HUES64 (cell line): ENCODE results near the gene SLC22A4.

Experiments used
- H3K27ac ChIP-seq: 2 replicates; pipeline ENCODE4 v1.7.0; 2013; ENCODE audit warnings: low read depth, low read length, inconsistent platforms
- H3K27me3 ChIP-seq: 2 replicates; pipeline ENCODE4 v1.6.1; 2013; ENCODE audit warnings: mild to moderate bottlenecking, low read length; ENCODE audit not compliant: insufficient read depth
- H3K36me3 ChIP-seq: 2 replicates; pipeline ENCODE4 v1.6.1; 2013; ENCODE audit warnings: mild to moderate bottlenecking, low read length; ENCODE audit not compliant: insufficient read depth
- H3K4me1 ChIP-seq: 2 replicates; pipeline ENCODE4 v1.6.1; 2013; ENCODE audit warnings: mild to moderate bottlenecking, low read length, moderate library complexity; ENCODE audit not compliant: insufficient read depth
- H3K4me3 ChIP-seq: 2 replicates; pipeline ENCODE4 v1.5.1; 2013; ENCODE audit warnings: mild to moderate bottlenecking, low read length, moderate library complexity
- H3K9ac ChIP-seq: 2 replicates; pipeline ENCODE4 v1.6.1; 2013; ENCODE audit warnings: mild to moderate bottlenecking, low read depth, low read length
- H3K9me3 ChIP-seq: 2 replicates; pipeline ENCODE4 v1.6.1; 2013; ENCODE audit warnings: low read depth, low read length; ENCODE audit not compliant: insufficient read depth
- WGBS: fragments of 150-250, 120-280 bp; methylation state at CpG from one replicate; pipeline ENCODE4 v1.1.7; 2013; ENCODE audit warnings: missing lambda C conversion rate; 5-methylcytosine and 5-hydroxymethylcytosine counted together

Gene SLC22A4

DNA sequence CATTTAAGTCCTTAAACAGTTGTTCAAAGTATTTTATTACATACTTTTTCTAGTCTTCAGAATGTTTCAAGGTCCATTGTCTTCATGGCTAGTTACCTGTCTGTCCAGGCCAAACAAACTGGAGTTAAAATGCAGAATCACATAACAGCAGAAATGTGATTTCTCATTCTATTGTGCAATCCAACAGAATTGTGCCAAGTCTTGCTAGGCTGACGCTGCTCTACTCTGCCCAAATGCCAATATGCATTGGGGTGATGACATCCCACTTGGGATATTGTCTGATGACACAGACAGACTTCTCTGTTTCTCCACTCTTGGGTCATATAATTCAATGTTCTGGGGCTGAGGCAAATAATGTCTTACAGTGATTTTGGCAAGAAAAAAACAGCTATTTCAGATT is 70.1 kb downstream of the SLC22A4 start:
- no peaks in the 10 kb centered on the region for H3K36me3 ChIP-seq

GRCh38 chr5:132365213-132365612 is 71.0 kb downstream of the SLC22A4 start:
- H3K36me3 ChIP-seq, result no peaks in the 10 kb centered on the region
- no peaks in the 10 kb centered on the region for H3K9me3 ChIP-seq
- H3K27me3 ChIP-seq, result peaks cover 16% of the 10 kb centered on the region
- peaks cover 7% of the 10 kb centered on the region; the same call in 1 of the 2 replicates for H3K4me1 ChIP-seq
- no peak overlapping the region for H3K4me3 ChIP-seq
- H3K9ac ChIP-seq, result no peak overlapping the region
- H3K27ac ChIP-seq, result no peak overlapping the region
- 92% methylated on average over 4 of the region's 6 CpGs for whole genome bisulfite sequencing

More for the DNA sequence above, 70.1 kb downstream of the SLC22A4 start:
- Histone ChIP-seq H3K4me1 (peaks cover 7% of the 10 kb centered on the region; the same call in 1 of the 2 replicates), H3K9me3 (no peaks in the 10 kb centered on the region), H3K27ac (no peak overlapping the region), H3K27me3 (peaks cover 8% of the 10 kb centered on the region; the same call in 1 of the 2 replicates), H3K4me3 (no peak overlapping the region), H3K9ac (no peak overlapping the region)
- 82% methylated on average over 1 of the region's 1 CpG for WGBS

DNA sequence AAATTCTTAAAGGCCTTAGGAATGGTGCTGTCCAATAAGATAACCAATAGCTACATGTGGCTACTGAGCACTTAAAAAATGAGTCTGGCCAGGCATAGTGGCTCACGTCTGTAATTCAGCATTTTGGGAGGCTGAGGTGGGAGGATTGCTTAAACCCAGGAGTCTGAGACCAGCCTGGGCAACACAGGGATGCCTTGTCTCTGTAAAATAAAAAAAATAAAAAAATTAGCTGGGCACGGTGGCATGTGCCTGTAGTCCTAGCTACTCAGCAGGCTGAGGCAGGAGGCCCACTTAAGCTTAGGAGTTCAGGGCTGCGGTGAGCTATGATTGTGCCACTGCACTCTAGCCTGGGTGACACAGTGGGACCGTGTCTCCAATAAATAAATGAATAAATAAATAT is 74.0 kb downstream of the SLC22A4 start:
- H3K27me3 ChIP-seq, result peaks cover 34% of the 10 kb centered on the region
- H3K4me1 ChIP-seq, result peaks cover 7% of the 10 kb centered on the region; the same call in 1 of the 2 replicates
- H3K36me3 ChIP-seq, result no peaks in the 10 kb centered on the region
- H3K27ac ChIP-seq, result no peak overlapping the region
- WGBS, result 93% methylated on average over 3 of the region's 4 CpGs
- no peaks in the 10 kb centered on the region for H3K9me3 ChIP-seq
- H3K4me3 ChIP-seq, result no peak overlapping the region
- H3K9ac ChIP-seq, result no peak overlapping the region

GRCh38 chr5:132369007-132369473 is 74.8 kb downstream of the SLC22A4 start:
- no peaks in the 10 kb centered on the region for H3K36me3 ChIP-seq
- H3K9ac ChIP-seq, result peak overlapping the region; percentile 52
- H3K9me3 ChIP-seq, result no peaks in the 10 kb centered on the region
- no peak overlapping the region for H3K27ac ChIP-seq
- H3K4me3 ChIP-seq, result peak overlapping the region; percentile 62
- peaks cover 7% of the 10 kb centered on the region; the same call in 1 of the 2 replicates for H3K4me1 ChIP-seq
- H3K27me3 ChIP-seq, result peaks cover 34% of the 10 kb centered on the region
- WGBS, result 30% methylated on average over 9 of the region's 9 CpGs

DNA sequence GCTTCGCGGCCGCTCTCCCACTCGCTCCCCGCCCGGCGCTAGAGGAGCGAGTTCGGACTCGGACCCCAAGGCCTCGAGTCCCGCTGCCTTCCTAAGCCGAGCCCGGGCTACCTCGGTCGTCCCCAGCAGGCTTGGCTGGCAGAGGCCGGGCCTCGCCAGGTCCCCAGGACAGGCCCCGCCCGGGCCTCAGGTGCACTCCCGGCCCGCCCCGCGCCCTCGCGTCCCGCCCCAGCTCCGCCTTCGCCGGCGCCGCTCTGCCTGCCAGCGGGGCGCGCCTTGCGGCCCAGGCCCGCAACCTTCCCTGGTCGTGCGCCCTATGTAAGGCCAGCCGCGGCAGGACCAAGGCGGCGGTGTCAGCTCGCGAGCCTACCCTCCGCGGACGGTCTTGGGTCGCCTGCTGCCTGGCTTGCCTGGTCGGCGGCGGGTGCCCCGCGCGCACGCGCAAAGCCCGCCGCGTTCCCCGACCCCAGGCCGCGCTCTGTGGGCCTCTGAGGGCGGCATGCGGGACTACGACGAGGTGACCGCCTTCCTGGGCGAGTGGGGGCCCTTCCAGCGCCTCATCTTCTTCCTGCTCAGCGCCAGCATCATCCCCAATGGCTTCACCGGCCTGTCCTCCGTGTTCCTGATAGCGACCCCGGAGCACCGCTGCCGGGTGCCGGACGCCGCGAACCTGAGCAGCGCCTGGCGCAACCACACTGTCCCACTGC is 75.4 kb downstream of the SLC22A4 start, which contains the start of gene SLC22A5:
Gene SLC22A5, plus strand, starts transcription at position 237 of the 707 bp plus-strand sequence. Its CDS starts 263 bp downstream, at position 500.
- no peaks in the 10 kb centered on the region for H3K9me3 ChIP-seq
- H3K36me3 ChIP-seq, result no peaks in the 10 kb centered on the region
- peaks cover 7% of the 10 kb centered on the region; the same call in 1 of the 2 replicates for H3K4me1 ChIP-seq
- WGBS, result under 1% methylated on average over 83 of the region's 83 CpGs
- H3K4me3 ChIP-seq, result peak within 1 kb of the TSS; percentile 62
- H3K9ac ChIP-seq, result peak within 1 kb of the TSS; percentile 52
- H3K27ac ChIP-seq, result no peak within 1 kb of the TSS
- peaks cover 34% of the 10 kb centered on the region for H3K27me3 ChIP-seq

GRCh38 chr5:132370181-132370970 is 76.2 kb downstream of the SLC22A4 start:
- peak overlapping the region; percentile 52; the same call in 1 of the 2 replicates for H3K9ac ChIP-seq
- no peak overlapping the region for H3K27ac ChIP-seq
- H3K4me3 ChIP-seq, result peak overlapping the region; percentile 62
- peaks cover 34% of the 10 kb centered on the region for H3K27me3 ChIP-seq
- 28% methylated on average over 33 of the region's 34 CpGs for WGBS
- H3K36me3 ChIP-seq, result no peaks in the 10 kb centered on the region
- H3K4me1 ChIP-seq, result peaks cover 7% of the 10 kb centered on the region; the same call in 1 of the 2 replicates
- H3K9me3 ChIP-seq, result no peaks in the 10 kb centered on the region

DNA sequence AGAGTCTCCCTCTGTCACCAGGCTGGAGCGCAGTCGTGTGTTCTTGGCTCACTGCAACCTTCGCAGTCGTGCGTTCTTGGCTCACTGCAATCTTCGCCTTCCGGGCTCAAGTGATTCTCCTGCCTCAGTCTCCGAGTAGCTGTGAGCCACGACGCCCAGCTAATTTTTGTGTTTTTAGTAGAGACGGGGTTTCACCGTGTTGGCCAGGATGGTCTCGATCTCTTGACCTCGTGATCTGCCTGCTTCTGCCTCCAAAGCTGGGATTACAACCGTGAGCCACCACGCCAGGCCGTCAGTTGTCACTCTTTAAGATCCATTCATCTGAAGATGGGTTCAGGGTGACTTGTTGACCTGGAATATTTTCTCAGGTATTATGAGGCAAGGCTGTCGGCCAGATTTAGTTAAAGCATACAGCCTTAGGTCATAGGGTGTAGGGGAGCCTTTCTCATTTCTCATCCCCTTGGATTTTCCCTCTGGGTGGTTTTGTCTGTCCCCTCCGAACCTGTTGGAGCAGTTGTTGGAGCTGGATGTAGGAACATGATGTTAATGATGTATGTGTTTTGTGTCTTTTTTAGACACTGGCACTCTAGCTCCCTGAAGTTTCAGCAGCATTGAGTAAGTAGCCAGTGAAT is 76.9 kb downstream of the SLC22A4 start:
- peaks cover 7% of the 10 kb centered on the region; the same call in 1 of the 2 replicates for H3K4me1 ChIP-seq
- H3K27me3 ChIP-seq, result peaks cover 34% of the 10 kb centered on the region
- no peak overlapping the region for H3K9ac ChIP-seq
- no peak overlapping the region for H3K27ac ChIP-seq
- no peaks in the 10 kb centered on the region for H3K9me3 ChIP-seq
- H3K4me3 ChIP-seq, result no peak overlapping the region
- WGBS, result 92% methylated on average over 19 of the region's 19 CpGs
- no peaks in the 10 kb centered on the region for H3K36me3 ChIP-seq

DNA sequence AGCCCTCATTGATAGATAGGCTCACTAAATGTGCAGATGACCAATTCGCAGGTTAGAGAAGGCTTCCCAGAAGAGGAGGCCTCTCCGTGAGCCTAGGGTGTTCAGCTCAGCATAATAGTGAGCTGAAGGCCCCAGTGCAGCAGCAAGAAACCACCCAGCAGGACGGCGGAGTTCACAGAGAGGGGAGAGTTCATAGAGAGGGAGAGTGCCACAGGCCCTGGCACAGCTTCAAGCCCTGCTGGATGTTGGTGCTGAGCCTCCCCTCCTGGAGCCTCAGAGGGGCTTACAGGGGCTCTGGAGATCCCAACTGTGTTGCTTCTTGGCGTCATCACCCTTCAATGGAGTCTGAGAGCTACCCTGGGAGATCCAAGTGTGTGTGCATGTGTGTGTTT is 77.4 kb downstream of the SLC22A4 start:
- no peak overlapping the region for H3K9ac ChIP-seq
- no peak overlapping the region for H3K27ac ChIP-seq
- no peak overlapping the region for H3K4me3 ChIP-seq
- peaks cover 34% of the 10 kb centered on the region for H3K27me3 ChIP-seq
- 87% methylated on average over 5 of the region's 5 CpGs for WGBS
- no peaks in the 10 kb centered on the region for H3K9me3 ChIP-seq
- H3K4me1 ChIP-seq, result peaks cover 7% of the 10 kb centered on the region; the same call in 1 of the 2 replicates
- no peaks in the 10 kb centered on the region for H3K36me3 ChIP-seq

DNA sequence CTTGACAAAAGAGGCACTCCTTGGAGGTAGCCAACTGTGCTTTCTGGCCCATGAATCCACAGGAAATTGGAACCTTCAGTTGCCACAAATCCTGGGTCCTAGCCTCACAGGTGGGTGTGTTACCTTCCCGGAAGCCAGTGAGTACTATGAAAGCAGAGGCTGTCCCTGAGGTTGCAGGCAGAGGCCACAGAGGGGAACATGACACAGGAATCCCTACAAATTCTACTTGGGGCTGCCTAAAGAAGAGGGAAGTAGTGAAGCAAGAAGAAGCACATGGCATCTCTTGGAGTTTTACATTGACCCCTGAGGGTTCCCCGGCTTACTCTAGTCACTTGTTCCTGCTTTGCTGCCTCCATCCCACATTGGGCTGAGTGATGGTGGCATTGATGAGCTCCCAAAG is 77.9 kb downstream of the SLC22A4 start:
- H3K36me3 ChIP-seq, result no peaks in the 10 kb centered on the region
- H3K27ac ChIP-seq, result no peak overlapping the region
- no peak overlapping the region for H3K4me3 ChIP-seq
- peaks cover 34% of the 10 kb centered on the region for H3K27me3 ChIP-seq
- H3K4me1 ChIP-seq, result peaks cover 7% of the 10 kb centered on the region; the same call in 1 of the 2 replicates
- WGBS, result 95% methylated on average over 2 of the region's 2 CpGs
- no peaks in the 10 kb centered on the region for H3K9me3 ChIP-seq
- H3K9ac ChIP-seq, result no peak overlapping the region

- Histone ChIP-seq H3K9me3 (no peaks in the 10 kb centered on the region), H3K36me3 (no peaks in the 10 kb centered on the region), H3K4me1 (peaks cover 7% of the 10 kb centered on the region; the same call in 1 of the 2 replicates), H3K27me3 (peaks cover 34% of the 10 kb centered on the region), H3K27ac (no peak overlapping the region), H3K9ac (no peak overlapping the region), H3K4me3 (no peak overlapping the region)
Observed at GRCh38 chr5:132372542-132372941, 78.3 kb downstream of the SLC22A4 start.
